ENCODE measurements around the gene SHKBP1. TPM values are rescaled to one million over a fixed set of nuclear protein-coding genes. Genes with fewer than 3 reads are reported as not detected.

SHKBP1 gene
- total RNA-seq, result 10 to 100 TPM; 20.0 to 30.6 TPM

GRCh38 chr19:40576585-40577451, at the start of gene SHKBP1:
Gene SHKBP1 (plus strand): TSS chr19:40576873. CDS start chr19:40576900, 27 bp downstream.

GRCh38 chr19:40601134-40601974, 24.7 kb downstream of the SHKBP1 start, which contains the start of gene LTBP4:
Gene LTBP4 (plus strand): TSS chr19:40601369. CDS start chr19:40601388, 19 bp downstream.

Other genes starting within 250 kb of the SHKBP1 start
- gene C19orf47, start 228.5 kb upstream of the SHKBP1 start, total RNA-seq, result 10 to 100 TPM in 1 of 2 donors, 1 to 10 TPM in 1; 2.8 to 12.0 TPM
- gene PLD3, start 228.2 kb upstream of the SHKBP1 start, total RNA-seq, result 100 to 1,000 TPM; 111 to 196 TPM
- gene HIPK4, start 186.7 kb upstream of the SHKBP1 start, total RNA-seq, result under 1 TPM in 1 of 2 donors, not detected in 1; under 0.01 TPM
- gene PRX, start 163.5 kb upstream of the SHKBP1 start, total RNA-seq, result under 1 TPM; 0.33 to 0.69 TPM
- gene SERTAD1, start 150.9 kb upstream of the SHKBP1 start, total RNA-seq, result 10 to 100 TPM in 1 of 2 donors, 1 to 10 TPM in 1; 6.9 to 12.7 TPM
- 10 to 100 TPM; 20.3 to 23.0 TPM for gene SERTAD3, start 132.5 kb upstream of the SHKBP1 start, total RNA-seq
- 10 to 100 TPM; 83.6 to 93.6 TPM for gene BLVRB, start 111.1 kb upstream of the SHKBP1 start, total RNA-seq
- under 1 TPM; 0.34 to 1.00 TPM for gene SPTBN4, start 109.9 kb upstream of the SHKBP1 start, total RNA-seq
- gene LTBP4, start 24.5 kb downstream of the SHKBP1 start, total RNA-seq, result 10 to 100 TPM; 15.5 to 17.3 TPM
- gene NUMBL, start 113.8 kb downstream of the SHKBP1 start, total RNA-seq, result 10 to 100 TPM in 1 of 2 donors, 1 to 10 TPM in 1; 9.0 to 17.6 TPM
- gene COQ8B, start 140.0 kb downstream of the SHKBP1 start, total RNA-seq, result 10 to 100 TPM; 55.4 to 57.9 TPM
- gene ITPKC, start 140.2 kb downstream of the SHKBP1 start, total RNA-seq, result 10 to 100 TPM in 1 of 2 donors, 1 to 10 TPM in 1; 9.3 to 15.8 TPM
- gene ACTMAP, start 173.6 kb downstream of the SHKBP1 start, total RNA-seq, result 1 to 10 TPM; 1.0 to 1.7 TPM
- 10 to 100 TPM; 23.1 to 51.3 TPM for gene SNRPA, start 174.3 kb downstream of the SHKBP1 start, total RNA-seq
- 10 to 100 TPM in 1 of 2 donors, 1 to 10 TPM in 1; 7.3 to 15.5 TPM for gene MIA, start 198.6 kb downstream of the SHKBP1 start, total RNA-seq
- gene RAB4B, start 201.4 kb downstream of the SHKBP1 start, total RNA-seq, result 10 to 100 TPM; 15.5 to 24.3 TPM
- gene EGLN2, start 222.3 kb downstream of the SHKBP1 start, total RNA-seq, result 10 to 100 TPM; 80.2 to 85.9 TPM